GM18951 (cell line): ENCODE results near the gene HIVEP1.
A peak's percentile ranks its signal among the peaks of the same experiment; 100 is the strongest.
"Not testable (repeated sequence)": the region's sequence is repeated elsewhere in the genome, so short reads cannot be mapped to it uniquely, and the experiment has no call there.

Experiments used
- POLR2A ChIP-seq: IDR thresholded peaks from 4 replicates; pipeline ENCODE4 v1.6.1; 2011; ENCODE audit warnings: mild to moderate bottlenecking; ENCODE audit not compliant: insufficient read length, insufficient read depth; ENCODE audit errors: extremely low read depth
- in situ Hi-C: fragments of 300-500 bp; cut with MboI; formaldehyde crosslinking; loops from one replicate; pipeline ENCODE4 v1.12.0; 2022; ENCODE audit warnings: low sequenced_read_pairs, mixed read lengths, inconsistent platforms; ENCODE audit not compliant: unreplicated experiment

The HIVEP1 gene

GRCh38 chr6:12101048-12101447 lies 88.9 kb downstream of the HIVEP1 start:
- in situ Hi-C loops, result no loop called here
- TF ChIP-seq POLR2A, result no peak

DNA sequence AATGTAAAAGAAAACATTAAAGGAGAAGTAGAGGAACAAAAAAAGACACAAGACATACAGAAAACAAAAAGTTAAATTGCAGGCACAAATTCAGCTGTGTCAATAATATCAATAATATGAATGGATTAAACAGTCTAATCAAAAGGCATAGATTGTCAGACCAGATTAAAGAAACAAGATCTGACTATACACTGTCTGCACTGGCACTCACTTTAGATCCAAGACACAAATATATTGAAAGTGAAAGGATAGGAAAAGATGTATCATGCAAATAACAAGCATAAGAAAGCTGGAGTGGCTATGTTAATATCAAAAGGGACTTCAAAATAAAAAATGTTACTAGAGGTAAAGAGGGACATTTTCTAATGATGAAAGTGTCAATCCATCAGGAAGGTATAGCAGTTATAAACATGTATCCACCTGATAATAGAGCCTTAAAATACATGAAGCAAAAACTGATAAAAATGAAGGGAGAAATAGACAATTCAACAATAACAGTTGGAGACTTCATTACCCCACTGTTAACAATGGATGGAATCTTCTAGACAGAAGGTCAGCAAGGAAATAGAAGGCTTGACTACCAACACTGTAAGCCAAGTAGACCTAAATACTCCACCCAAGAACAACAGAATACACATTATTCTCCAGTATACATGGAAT lies 89.7 kb downstream of the HIVEP1 start:
- TF ChIP-seq POLR2A, result no peak
- in situ Hi-C loops, result no loop called here

DNA sequence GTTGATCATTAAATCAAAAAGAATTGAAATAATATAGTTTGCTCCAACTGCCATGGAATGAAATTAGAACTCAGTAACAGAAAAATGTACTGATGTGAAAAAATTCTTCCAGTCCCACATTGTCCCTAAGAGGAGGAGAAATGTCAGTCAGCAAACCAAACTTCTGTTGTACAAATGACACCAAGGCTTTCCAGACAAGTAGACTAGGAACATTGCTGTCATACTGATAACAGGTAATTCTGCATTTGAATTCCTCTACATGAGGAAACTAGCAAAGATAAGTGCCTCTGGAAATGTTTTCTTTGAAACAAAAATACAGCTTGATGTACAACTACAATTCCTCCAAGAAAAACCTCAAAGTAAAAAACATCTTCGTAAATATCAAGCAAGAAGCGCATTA lies 90.2 kb downstream of the HIVEP1 start:
- TF ChIP-seq POLR2A, result no peak
- in situ Hi-C loops, result no loop called here

GRCh38 chr6:12103158-12103557 lies 91.0 kb downstream of the HIVEP1 start:
- no peak for TF ChIP-seq POLR2A
- in situ Hi-C loops, result no loop called here

DNA sequence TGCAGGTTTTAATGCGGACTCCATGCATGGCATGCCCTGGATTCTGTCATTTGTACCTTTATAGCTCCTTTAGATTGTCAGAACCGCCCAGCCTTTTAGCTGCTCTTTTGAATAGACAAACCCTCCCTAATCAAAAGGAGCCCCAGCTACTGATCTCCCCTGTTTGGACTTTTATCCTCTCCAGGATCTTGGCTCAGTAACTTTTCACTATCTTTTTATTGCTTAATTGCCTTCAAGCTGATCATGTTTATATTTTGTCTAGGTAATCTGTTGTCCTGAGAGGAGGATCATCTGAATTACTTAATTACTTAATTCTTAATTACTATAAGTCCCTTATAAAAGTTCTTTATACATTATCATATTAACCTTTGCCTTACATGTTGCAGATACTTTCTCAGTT lies 93.2 kb downstream of the HIVEP1 start:
- in situ Hi-C loops, result no loop called here

GRCh38 chr6:12108376-12108775 lies 96.3 kb downstream of the HIVEP1 start:
- in situ Hi-C loops, result not testable (repeated sequence)

More for the DNA sequence above, 93.2 kb downstream of the HIVEP1 start:
- TF ChIP-seq POLR2A, result no peak

DNA sequence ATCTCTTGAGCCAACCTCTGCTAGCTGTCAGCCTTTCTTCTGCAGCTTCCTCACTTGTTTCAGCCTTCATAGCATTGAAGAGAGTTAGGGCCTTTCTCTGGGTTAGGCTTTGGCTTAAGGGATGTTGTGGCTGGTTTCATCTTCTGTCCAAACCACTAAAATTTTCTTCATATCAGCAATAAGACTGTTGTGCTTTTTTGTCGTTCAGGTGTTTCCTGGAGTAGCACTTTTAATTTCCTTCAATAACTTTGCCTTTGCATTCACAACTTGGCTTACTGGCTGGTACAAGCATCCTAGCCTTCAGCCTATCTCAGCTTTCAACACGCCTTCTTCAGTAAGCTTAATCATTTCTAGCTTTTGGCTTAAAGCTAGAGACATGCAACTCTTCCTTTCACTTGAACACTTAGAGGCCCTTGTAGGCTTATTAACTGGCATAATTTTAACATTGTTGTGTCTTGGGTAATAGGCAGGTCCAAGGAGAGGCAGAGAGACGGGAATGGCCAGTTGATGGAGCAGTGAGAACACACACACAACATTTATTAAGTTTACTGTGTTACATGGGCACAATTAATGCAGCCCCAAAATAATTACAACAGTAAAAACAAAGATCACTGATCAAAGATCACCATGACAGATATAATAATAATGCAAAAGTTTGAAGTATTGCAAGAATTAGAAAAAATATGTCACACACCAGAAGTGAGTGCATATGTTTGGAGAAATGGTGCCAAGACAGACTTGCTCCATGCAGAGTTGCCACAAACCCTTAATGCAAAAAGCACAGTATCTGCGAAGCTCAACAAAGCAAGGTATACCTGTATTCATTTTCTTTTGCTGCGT lies 98.6 kb downstream of the HIVEP1 start:
- in situ Hi-C loops, result no loop called here
- no peak for TF ChIP-seq POLR2A

GRCh38 chr6:12111363-12111670 lies 99.2 kb downstream of the HIVEP1 start:
- TF ChIP-seq POLR2A, result no peak
- in situ Hi-C loops, result no loop called here

DNA sequence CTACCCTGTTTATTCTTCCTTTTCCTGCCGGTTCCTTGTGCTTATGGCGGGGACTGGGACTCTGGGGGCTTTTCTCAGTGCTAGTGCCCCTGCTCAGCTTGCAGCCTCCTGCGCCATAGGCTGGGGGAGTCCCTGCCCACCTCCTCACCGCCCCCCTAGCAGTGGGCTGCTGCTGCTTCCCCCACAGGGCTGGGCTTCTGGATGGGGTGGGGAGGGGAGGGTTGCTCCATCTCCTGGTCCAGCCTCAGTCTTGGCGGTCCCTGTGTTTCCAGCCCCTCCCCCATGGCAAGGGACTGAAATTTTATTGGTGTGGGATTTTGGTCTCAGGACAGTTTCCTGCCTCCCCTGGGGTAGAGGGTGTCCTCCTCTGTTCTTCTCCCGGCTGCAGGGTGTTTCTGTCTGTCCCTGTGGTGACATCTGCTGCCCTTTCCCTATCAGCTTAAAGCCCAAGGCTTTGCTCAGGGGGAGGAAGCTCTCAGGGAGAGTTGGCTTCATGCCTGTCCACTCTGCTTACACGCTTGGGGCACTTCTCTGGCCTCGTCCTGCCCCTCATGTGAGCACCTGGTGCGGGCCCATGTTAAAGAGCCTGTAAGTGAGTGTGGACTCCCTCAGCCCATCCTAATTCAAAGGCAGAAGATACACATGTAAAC lies 100.6 kb downstream of the HIVEP1 start:
- in situ Hi-C loops, result no loop called here
- TF ChIP-seq POLR2A, result no peak

DNA sequence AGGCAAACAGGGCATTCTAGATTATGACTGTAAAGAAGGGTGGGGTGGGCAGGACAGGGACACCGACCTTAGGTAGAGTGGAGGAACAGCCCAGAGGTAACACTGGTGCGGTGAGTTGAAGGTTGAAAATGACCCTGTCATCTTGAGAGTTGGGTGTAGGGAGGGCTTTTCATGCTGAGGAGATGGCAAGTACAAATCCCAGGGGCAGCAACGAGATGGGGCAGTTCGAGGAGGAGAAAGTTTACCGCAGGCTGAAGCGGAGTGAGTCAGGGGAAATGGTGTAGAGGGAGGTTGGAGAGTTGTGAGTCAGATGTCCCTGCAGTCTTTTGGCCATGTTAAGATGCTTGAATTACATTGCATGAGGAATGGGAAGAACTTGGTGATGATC lies 101.1 kb downstream of the HIVEP1 start:
- in situ Hi-C loops, result no loop called here
- TF ChIP-seq POLR2A, result no peak

DNA sequence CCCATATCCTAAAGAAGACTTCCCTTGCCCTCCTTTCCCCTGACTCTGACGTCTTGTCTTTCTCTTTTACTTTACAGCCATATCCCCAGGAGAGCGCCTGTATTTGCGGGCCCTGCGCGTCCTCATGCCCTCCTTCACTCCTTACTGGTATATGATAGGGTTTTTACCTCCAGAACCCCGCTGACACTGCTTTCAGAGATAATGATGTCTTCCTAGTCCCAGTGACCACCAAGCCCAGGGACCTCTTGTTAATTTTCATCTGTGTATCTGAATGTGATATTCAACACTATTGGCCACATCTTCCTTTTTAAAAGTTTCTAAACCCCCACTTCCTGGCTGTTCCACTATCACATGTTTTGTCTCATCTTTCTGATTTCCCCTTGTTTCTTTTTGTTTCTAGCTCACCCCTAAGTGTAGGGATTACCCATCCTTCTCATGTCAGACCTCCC lies 102.0 kb downstream of the HIVEP1 start:
- TF ChIP-seq POLR2A, result peak; percentile 10
- in situ Hi-C loops, result no loop called here

- no peak for TF ChIP-seq POLR2A
- in situ Hi-C loops, result no loop called here
Measured at GRCh38 chr6:12115001-12115400, 102.9 kb downstream of the HIVEP1 start.

GRCh38 chr6:12115492-12115891 lies 103.4 kb downstream of the HIVEP1 start:
- in situ Hi-C loops, result no loop called here
- TF ChIP-seq POLR2A, result no peak

GRCh38 chr6:12116264-12116800 lies 104.2 kb downstream of the HIVEP1 start:
- in situ Hi-C loops, result no loop called here
- no peak for TF ChIP-seq POLR2A

GRCh38 chr6:12116978-12117377 lies 104.9 kb downstream of the HIVEP1 start:
- in situ Hi-C loops, result no loop called here
- no peak for TF ChIP-seq POLR2A
